GF-D8 (cell line): ENCODE results near the gene ST6GALNAC4.

Experiments
- DNase-seq: peaks from one replicate; lab custom pipeline; 2025; lab: John Stamatoyannopoulos, UW

The ST6GALNAC4 gene

GRCh38 chr9:127929625-127929979 lies 12.8 kb upstream of the ST6GALNAC4 start:
- no peak for DNase-seq

GRCh38 chr9:127928676-127929624 lies 12.1 kb upstream of the ST6GALNAC4 start:
- no peak for DNase-seq

GRCh38 chr9:127927988-127928675 lies 11.3 kb upstream of the ST6GALNAC4 start:
- DNase-seq: no peak

GRCh38 chr9:127927201-127927987 lies 10.6 kb upstream of the ST6GALNAC4 start:
- DNase-seq: no peak

- no peak for DNase-seq
These were observed 10.0 kb upstream of the ST6GALNAC4 start for GRCh38 chr9:127926906-127927200.

GRCh38 chr9:127925959-127926905 lies 9.4 kb upstream of the ST6GALNAC4 start:
- DNase-seq: no peak

- DNase-seq: no peak
These were observed 8.0 kb upstream of the ST6GALNAC4 start for GRCh38 chr9:127924736-127925444.

GRCh38 chr9:127923771-127924170 lies 6.9 kb upstream of the ST6GALNAC4 start:
- DNase-seq: no peak

- DNase-seq: no peak
These were observed 6.2 kb upstream of the ST6GALNAC4 start for GRCh38 chr9:127923046-127923445.

GRCh38 chr9:127921557-127922120 lies 4.8 kb upstream of the ST6GALNAC4 start:
- no peak for DNase-seq

GRCh38 chr9:127920794-127921193 lies 4.0 kb upstream of the ST6GALNAC4 start:
- no peak for DNase-seq

GRCh38 chr9:127919253-127919815 lies 2.5 kb upstream of the ST6GALNAC4 start:
- peak; percentile 75 for DNase-seq

GRCh38 chr9:127918183-127919107 lies 1.6 kb upstream of the ST6GALNAC4 start:
- peak; percentile 8 for DNase-seq

GRCh38 chr9:127917603-127918002 lies 762 bp upstream of the ST6GALNAC4 start:
- DNase-seq: peak; percentile 12

GRCh38 chr9:127915801-127916719 lies 781 bp downstream of the ST6GALNAC4 start:
- DNase-seq: peak; percentile 10

- no peak for DNase-seq
These were observed 1.5 kb downstream of the ST6GALNAC4 start for GRCh38 chr9:127915325-127915752.

GRCh38 chr9:127913682-127914081 lies 3.2 kb downstream of the ST6GALNAC4 start:
- DNase-seq: no peak

- no peak for DNase-seq
These were observed 4.0 kb downstream of the ST6GALNAC4 start for GRCh38 chr9:127912882-127913281.
